H9 (cell line): Measurements from ENCODE around the gene DAAM2. TPM values are rescaled to one million over a fixed set of nuclear protein-coding genes. Genes with fewer than 3 reads are reported as not detected.

Source experiments
- DNase-seq: peaks from one replicate; pipeline ENCODE4 v3.0.0-alpha.2; 2017
- H2AFZ ChIP-seq: one replicate; pipeline ENCODE4 v1.6.1; 2013; ENCODE audit warnings: mild to moderate bottlenecking, low read length, control low read depth, moderate library complexity
- H2AK5ac ChIP-seq: 2 replicates; pipeline ENCODE4 v1.6.1; 2013; ENCODE audit warnings: low read length, control low read depth, mixed read lengths; ENCODE audit not compliant: insufficient read length
- H2BK120ac ChIP-seq: one replicate; pipeline ENCODE4 v1.6.1; 2013; ENCODE audit warnings: low read depth, mild to moderate bottlenecking, low read length, control low read depth, inconsistent platforms; ENCODE audit not compliant: poor library complexity, severe bottlenecking
- H2BK12ac ChIP-seq: 2 replicates; pipeline ENCODE4 v1.6.1; 2013; ENCODE audit warnings: low read length, control low read depth, mixed read lengths, low read depth; ENCODE audit not compliant: insufficient read length
- H2BK15ac ChIP-seq: 2 replicates; pipeline ENCODE4 v1.6.1; 2013; ENCODE audit warnings: low read depth, low read length, control low read depth
- H2BK20ac ChIP-seq: one replicate; pipeline ENCODE4 v1.6.1; 2013; ENCODE audit warnings: low read depth, mild to moderate bottlenecking, low read length, control low read depth, inconsistent platforms; ENCODE audit not compliant: poor library complexity, severe bottlenecking
- H2BK5ac ChIP-seq: 2 replicates; pipeline ENCODE4 v1.6.1; 2013; ENCODE audit warnings: low read length, control low read depth, mixed read lengths; ENCODE audit not compliant: insufficient read length
- H3K14ac ChIP-seq: 2 replicates; pipeline ENCODE4 v1.6.1; 2013; ENCODE audit warnings: low read length, control low read depth; ENCODE audit not compliant: insufficient read depth
- H3K18ac ChIP-seq: 2 replicates; pipeline ENCODE4 v1.6.1; 2013; ENCODE audit warnings: low read depth, mild to moderate bottlenecking, mixed read lengths, low read length, control low read depth; ENCODE audit not compliant: insufficient read length
- H3K23ac ChIP-seq: 2 replicates; pipeline ENCODE4 v1.6.1; 2013; ENCODE audit warnings: low read length, control low read depth, mixed read lengths, low read depth; ENCODE audit not compliant: insufficient read length
- H3K23me2 ChIP-seq: 2 replicates; pipeline ENCODE4 v1.6.1; 2013; ENCODE audit warnings: low read depth, mild to moderate bottlenecking, mixed read lengths, low read length, control low read depth; ENCODE audit not compliant: insufficient read length, poor library complexity, severe bottlenecking
- H3K27ac ChIP-seq: 2 replicates; pipeline ENCODE4 v1.5.1; 2013; ENCODE audit warnings: low read length, control low read depth, mixed read lengths, low read depth; ENCODE audit not compliant: insufficient read length
- H3K27me3 ChIP-seq: 2 replicates; pipeline ENCODE4 v1.6.1; 2013; ENCODE audit warnings: low read length, control low read depth, inconsistent platforms; ENCODE audit not compliant: insufficient read depth
- H3K4ac ChIP-seq: 2 replicates; pipeline ENCODE4 v1.6.1; 2013; ENCODE audit warnings: low read depth, mild to moderate bottlenecking, control low read depth, inconsistent platforms, low read length, moderate library complexity
- H3K4me1 ChIP-seq: 2 replicates; pipeline ENCODE4 v1.6.1; 2013; ENCODE audit warnings: low read length, control low read depth, inconsistent platforms; ENCODE audit not compliant: insufficient read depth
- H3K4me2 ChIP-seq: 2 replicates; pipeline ENCODE4 v1.6.1; 2013; ENCODE audit warnings: low read length, control low read depth, mixed read lengths; ENCODE audit not compliant: insufficient read length, insufficient read depth
- H3K56ac ChIP-seq: 2 replicates; pipeline ENCODE4 v1.6.1; 2013; ENCODE audit warnings: low read depth, mild to moderate bottlenecking, mixed read lengths, low read length, control low read depth; ENCODE audit not compliant: insufficient read length
- H3K79me1 ChIP-seq: 2 replicates; pipeline ENCODE4 v1.6.1; 2013; ENCODE audit warnings: low read depth, mild to moderate bottlenecking, moderate library complexity, low read length, control low read depth, inconsistent platforms; ENCODE audit not compliant: insufficient read depth, poor library complexity, severe bottlenecking
- H3K79me2 ChIP-seq: 2 replicates; pipeline ENCODE4 v1.6.1; 2013; ENCODE audit warnings: low read length, control low read depth, inconsistent platforms; ENCODE audit not compliant: insufficient read depth
- H3K9ac ChIP-seq: 2 replicates; pipeline ENCODE4 v1.6.1; 2013; ENCODE audit warnings: low read length, control low read depth, mixed read lengths; ENCODE audit not compliant: insufficient read length; ENCODE audit errors: extremely low read depth
- H3K9me3 ChIP-seq: one replicate; pipeline ENCODE4 v1.6.1; 2013; ENCODE audit warnings: low read depth, low read length, inconsistent platforms; ENCODE audit not compliant: control insufficient read depth
- H3T11ph ChIP-seq: one replicate; pipeline ENCODE4 v1.6.1; 2013; ENCODE audit warnings: mild to moderate bottlenecking, low read length, control low read depth, inconsistent platforms
- H4K20me1 ChIP-seq: one replicate; pipeline ENCODE4 v1.6.1; 2013; ENCODE audit not compliant: control insufficient read depth, insufficient read length, insufficient read depth
- H4K5ac ChIP-seq: 2 replicates; pipeline ENCODE4 v1.6.1; 2013; ENCODE audit warnings: low read depth, mild to moderate bottlenecking, mixed read lengths, low read length, control low read depth; ENCODE audit not compliant: insufficient read length
- H4K8ac ChIP-seq: replicated peaks from 2 replicates; pipeline ENCODE4 v1.6.1; 2013; ENCODE audit warnings: low read length, control low read depth, mixed read lengths, low read depth; ENCODE audit not compliant: insufficient read length
- H4K91ac ChIP-seq: 2 replicates; pipeline ENCODE4 v1.6.1; 2013; ENCODE audit warnings: low read depth, mild to moderate bottlenecking, moderate library complexity, mixed read lengths, low read length, control low read depth; ENCODE audit not compliant: insufficient read length
- H3K27ac Mint-ChIP-seq, 3 experiments: 2 replicates in 2 of 3; 3 replicates in 1 of 3; pipeline ENCODE4 v1.8.0; 2020 to 2021; ENCODE audit warnings: mixed read lengths in 3 of 3, mild to moderate bottlenecking in 1 of 3, moderate library complexity in 1 of 3
- H3K27me3 Mint-ChIP-seq: 2 replicates; pipeline ENCODE4 v1.8.0; 2021; ENCODE audit warnings: low read depth, mild to moderate bottlenecking, moderate library complexity, mixed read lengths
- H3K36me3 Mint-ChIP-seq, 3 experiments: 2 replicates in 2 of 3; 3 replicates in 1 of 3; pipeline ENCODE4 v1.8.0; 2020 to 2021; ENCODE audit warnings: low read depth in 3 of 3, mixed read lengths in 3 of 3; ENCODE audit not compliant: insufficient read depth in 1 of 3
- H3K4me1 Mint-ChIP-seq, 2 experiments: 2 replicates each; pipeline ENCODE4 v1.8.0; 2020; ENCODE audit warnings: mixed read lengths in 2 of 2
- H3K4me3 Mint-ChIP-seq, 2 experiments: 2 replicates in 1 of 2; 3 replicates in 1 of 2; pipeline ENCODE4 v1.8.0; 2020 to 2021; ENCODE audit warnings: mild to moderate bottlenecking in 2 of 2, mixed read lengths in 2 of 2, moderate library complexity in 1 of 2
- H3K9me3 Mint-ChIP-seq, 2 experiments: 2 replicates in 1 of 2; 3 replicates in 1 of 2; pipeline ENCODE4 v1.8.0; 2020; ENCODE audit warnings: mild to moderate bottlenecking in 2 of 2, mixed read lengths in 2 of 2, moderate library complexity in 1 of 2
- CTCF ChIP-seq: fragments of 200-600 bp; sonication (generic); conservative IDR thresholded peaks from 3 replicates; pipeline ENCODE4 v1.8.0; 2021; ENCODE audit warnings: antibody characterized with exemption, mild to moderate bottlenecking
- WGBS: extraction: QIAGEN DNeasy Blood & Tissue Kit; methylation state at CpG from one replicate; pipeline ENCODE4 v1.1.7; 2013; ENCODE audit warnings: missing lambda C conversion rate, low lambda C conversion rate, mixed read lengths; ENCODE audit not compliant: insufficient read length; ENCODE audit errors: extremely low coverage; 5-methylcytosine and 5-hydroxymethylcytosine counted together
- total RNA-seq: library from RNA; stranded (reverse); gene quantifications from 2 replicates; pipeline ENCODE4 v1.2.1, GENCODE V29; 2021

Gene DAAM2
- total RNA-seq, 1 experiment from 2014 or later, result 1.1 TPM

- WGBS, result no CpG with 5 or more reads among the region's 5 CpGs
- no peak overlapping the region for H2BK5ac ChIP-seq
- H3K4me3 Mint-ChIP-seq, result no peak overlapping the region
Observed at GRCh38 chr6:39948199-39948791, 156.1 kb downstream of the DAAM2 start.

More at GRCh38 chr6:39948199-39948791, 156.1 kb downstream of the DAAM2 start:
- Mint-ChIP-seq H3K36me3 (no peaks in the 10 kb centered on the region), H3K4me1 (peaks cover 0 to 19% of the 10 kb centered on the region in 2 experiments; a peak in 3 of 4 replicates), H3K27ac (no peak overlapping the region), H3K27me3 (no peaks in the 10 kb centered on the region), H3K9me3 (no peaks in the 10 kb centered on the region)
- Histone ChIP-seq H2BK12ac (no peak overlapping the region), H3T11ph (no peak overlapping the region), H3K4me2 (no peak overlapping the region), H3K4ac (no peak overlapping the region), H4K8ac (no peak overlapping the region), H3K79me1 (no peaks in the 10 kb centered on the region), H3K27ac (no peak overlapping the region), H3K23ac (no peak overlapping the region), H2BK20ac (no peak overlapping the region), H2AK5ac (no peak overlapping the region), H3K9ac (no peak overlapping the region), H4K5ac (no peak overlapping the region), H3K9me3 (no peaks in the 10 kb centered on the region), H4K20me1 (no peaks in the 10 kb centered on the region), H2BK15ac (no peak overlapping the region), H3K18ac (no peak overlapping the region), H3K4me1 (peaks cover 17% of the 10 kb centered on the region; the same call in 1 of the 2 replicates), H3K14ac (no peak overlapping the region), H3K79me2 (no peaks in the 10 kb centered on the region), H2AFZ (no peak overlapping the region), H2BK120ac (no peak overlapping the region), H3K23me2 (peaks cover 5% of the 10 kb centered on the region), H3K27me3 (no peaks in the 10 kb centered on the region), H3K56ac (no peak overlapping the region), H4K91ac (no peak overlapping the region)
- no peak for DNase-seq
- no peak for TF ChIP-seq CTCF
